ENCODE results near the gene PDZD4.

PDZD4 gene

DNA sequence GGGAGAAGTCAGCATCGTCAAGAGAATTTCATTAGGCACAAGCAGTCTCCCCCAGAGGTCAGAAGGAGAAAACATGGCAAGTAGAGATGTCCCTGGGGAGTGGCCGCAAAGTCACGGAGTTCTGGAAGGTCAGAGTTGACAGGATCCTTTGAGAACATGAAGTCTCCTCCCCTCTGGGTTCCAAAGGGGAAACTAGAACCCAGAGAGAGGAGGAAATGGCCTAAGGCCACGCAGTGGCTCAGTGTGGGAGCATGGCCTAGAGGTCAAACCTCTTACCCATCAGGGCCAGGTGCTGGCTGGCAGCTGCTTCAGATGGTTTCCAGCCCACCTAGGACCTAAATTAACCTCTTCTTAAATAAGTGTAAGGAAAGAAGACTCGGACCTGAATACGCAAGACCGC lies 37.1 kb downstream of the PDZD4 start:
- CTCF ChIA-PET = interaction anchor here (0.6 to 0.9 kb wide), 2 partner anchors 11 to 145 kb away, joined by 3 to 6 read pairs; no protein-coding TSS in a partner anchor
- DNase-seq (ENCODE audit: extremely low spot score) = no peak
- TF ChIP-seq ZNF384 (IDR thresholded peaks at IDR 0.05) = no peak
- no peak for TF ChIP-seq FOXK2 (IDR thresholded peaks at IDR 0.05)
- TF ChIP-seq LEF1 (IDR thresholded peaks at IDR 0.05; ENCODE audit: borderline replicate concordance) = no peak
- TF ChIP-seq BHLHE40 (IDR thresholded peaks at IDR 0.05; ENCODE audit: borderline replicate concordance) = no peak
- no peak for TF ChIP-seq ELF4 (IDR thresholded peaks at IDR 0.05)
- POLR2A ChIA-PET = interaction anchor here (1.2 to 1.7 kb wide), 2 partner anchors 13 kb away, joined by 3 to 11 read pairs; partner anchors contain the start of gene SRPK3

DNA sequence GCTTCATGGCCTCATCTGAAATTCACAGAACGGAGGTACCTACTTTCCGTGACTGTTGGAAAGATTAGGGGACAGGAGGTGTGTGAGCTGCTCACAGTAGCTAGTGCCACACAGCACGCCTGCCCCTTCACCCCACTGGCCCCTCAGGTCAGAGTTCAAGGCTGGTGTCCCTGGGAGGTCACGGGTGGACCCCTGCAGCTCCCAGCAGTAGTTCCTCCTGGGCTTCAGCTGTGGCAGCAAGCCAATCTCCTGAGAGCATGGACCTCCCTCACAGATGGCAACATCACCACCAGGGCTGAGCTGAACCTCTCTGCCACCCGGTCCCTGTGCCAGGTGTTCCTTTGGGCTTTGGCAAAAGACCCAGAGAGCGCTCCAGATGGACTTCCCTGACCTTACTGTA lies 38.0 kb downstream of the PDZD4 start:
- TF ChIP-seq SP1 (IDR thresholded peaks at IDR 0.05) (no peak), BHLHE40 (IDR thresholded peaks at IDR 0.05; ENCODE audit: borderline replicate concordance) (no peak), ARNT (IDR thresholded peaks at IDR 0.05) (no peak), FOXA1 (IDR thresholded peaks at IDR 0.05) (no peak), SUZ12 (IDR thresholded peaks at IDR 0.05) (no peak), NFRKB (IDR thresholded peaks at IDR 0.05) (no peak), ZNF384 (IDR thresholded peaks at IDR 0.05) (no peak), TARDBP (IDR thresholded peaks at IDR 0.05) (no peak), L3MBTL2 (conservative IDR thresholded peaks at IDR 0.05) (no peak), FOXK2 (IDR thresholded peaks at IDR 0.05) (no peak), ELF4 (IDR thresholded peaks at IDR 0.05) (no peak), LEF1 (IDR thresholded peaks at IDR 0.05; ENCODE audit: borderline replicate concordance) (no peak), HDGF (IDR thresholded peaks at IDR 0.05; ENCODE audit: borderline replicate concordance) (no peak), FOXM1 (IDR thresholded peaks at IDR 0.05; ENCODE audit: borderline replicate concordance) (no peak), CTBP1 (IDR thresholded peaks at IDR 0.05; ENCODE audit: borderline replicate concordance) (no peak)
- TF ChIP-seq, protein P1, sequence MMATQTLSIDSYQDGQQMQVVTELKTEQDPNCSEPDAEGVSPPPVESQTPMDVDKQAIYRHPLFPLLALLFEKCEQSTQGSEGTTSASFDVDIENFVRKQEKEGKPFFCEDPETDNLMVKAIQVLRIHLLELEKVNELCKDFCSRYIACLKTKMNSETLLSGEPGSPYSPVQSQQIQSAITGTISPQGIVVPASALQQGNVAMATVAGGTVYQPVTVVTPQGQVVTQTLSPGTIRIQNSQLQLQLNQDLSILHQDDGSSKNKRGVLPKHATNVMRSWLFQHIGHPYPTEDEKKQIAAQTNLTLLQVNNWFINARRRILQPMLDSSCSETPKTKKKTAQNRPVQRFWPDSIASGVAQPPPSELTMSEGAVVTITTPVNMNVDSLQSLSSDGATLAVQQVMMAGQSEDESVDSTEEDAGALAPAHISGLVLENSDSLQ (IDR thresholded peaks at IDR 0.05) = no peak
- DNase-seq (ENCODE audit: extremely low spot score) = no peak
- ChIA-PET POLR2A (no interaction called here), CTCF (interaction anchor here (0.7 kb wide), 1 partner anchor 27 kb away, joined by 3 read pairs; no protein-coding TSS in a partner anchor)

DNA sequence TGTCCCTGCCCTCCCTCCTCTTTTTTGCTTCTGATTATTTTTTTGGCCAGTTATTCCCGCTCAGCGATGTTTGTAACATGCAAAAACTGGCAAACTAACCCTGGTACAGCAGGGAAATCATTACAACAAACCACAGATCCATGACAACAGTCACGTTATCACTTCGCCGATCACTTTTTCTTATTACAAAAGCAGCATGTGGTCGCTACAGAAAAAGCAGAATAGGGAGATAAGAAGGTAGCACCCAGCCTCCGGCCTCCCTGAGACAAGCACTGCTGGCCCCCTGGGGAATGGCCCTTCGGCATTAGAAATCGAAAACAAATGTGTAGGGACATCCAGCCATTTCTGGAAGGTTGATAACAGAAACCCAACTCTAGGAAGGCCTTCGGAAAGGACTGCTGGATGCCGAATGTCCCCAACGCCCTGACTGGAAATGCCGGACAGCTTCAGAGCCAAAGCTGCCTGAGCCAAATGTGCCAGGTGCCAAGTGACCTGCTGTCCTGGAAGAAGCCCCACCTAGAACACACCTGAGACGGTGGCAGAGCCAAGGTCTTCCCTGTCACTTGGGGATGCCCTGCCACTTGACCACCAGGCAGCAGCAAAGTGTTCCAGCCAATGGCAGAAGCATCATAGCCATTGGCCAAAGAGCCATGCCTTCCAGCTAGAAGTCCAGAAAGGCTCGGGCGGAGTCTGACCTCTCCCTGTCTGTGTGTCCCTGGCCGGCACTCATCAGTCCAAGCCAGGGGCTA lies 39.1 kb downstream of the PDZD4 start:
- DNase-seq (ENCODE audit: extremely low spot score) = no peak
- CTCF ChIA-PET = interaction anchor here (0.7 kb wide), 1 partner anchor 26 kb away, joined by 3 read pairs; no protein-coding TSS in a partner anchor
- TF ChIP-seq ARNT (IDR thresholded peaks at IDR 0.05) (no peak), SP1 (IDR thresholded peaks at IDR 0.05) (no peak), HDGF (IDR thresholded peaks at IDR 0.05; ENCODE audit: borderline replicate concordance) (no peak), L3MBTL2 (conservative IDR thresholded peaks at IDR 0.05) (no peak), FOXA1 (IDR thresholded peaks at IDR 0.05) (no peak), ZNF384 (IDR thresholded peaks at IDR 0.05) (no peak), FOXK2 (IDR thresholded peaks at IDR 0.05) (no peak), SUZ12 (IDR thresholded peaks at IDR 0.05) (no peak), BHLHE40 (IDR thresholded peaks at IDR 0.05; ENCODE audit: borderline replicate concordance) (no peak), TARDBP (IDR thresholded peaks at IDR 0.05) (no peak), LEF1 (IDR thresholded peaks at IDR 0.05; ENCODE audit: borderline replicate concordance) (no peak)
- TF ChIP-seq, protein P1 (IDR thresholded peaks at IDR 0.05) = no peak
- POLR2A ChIA-PET = interaction anchor here (1.2 kb wide), 1 partner anchor 144 kb away, joined by 3 read pairs; the partner anchor contains the start of gene NAA10

DNA sequence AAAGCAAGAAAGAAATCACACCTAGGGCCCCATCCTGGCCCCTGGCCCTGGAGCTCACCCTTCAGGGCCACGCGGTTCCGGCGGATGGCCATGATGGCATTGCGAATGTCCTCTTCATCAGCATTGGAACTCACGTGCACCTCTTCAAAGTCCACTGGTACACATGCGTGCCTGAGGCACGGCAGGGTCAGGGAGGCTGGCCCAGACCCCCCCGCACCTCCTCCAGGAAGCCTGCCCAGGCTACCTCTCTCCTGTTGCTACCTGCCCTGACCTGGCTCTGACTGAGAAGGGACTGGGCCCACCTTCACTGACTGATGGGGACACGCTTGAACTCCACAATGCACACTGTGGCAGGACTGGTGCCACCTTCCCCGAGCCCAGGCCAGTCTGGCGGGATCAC lies 40.7 kb downstream of the PDZD4 start:
- DNase-seq (ENCODE audit: extremely low spot score) = no peak
- ChIA-PET POLR2A (no interaction called here), CTCF (no interaction called here)
- TF ChIP-seq ELF4 (IDR thresholded peaks at IDR 0.05) (no peak), NFRKB (IDR thresholded peaks at IDR 0.05) (no peak), HDGF (IDR thresholded peaks at IDR 0.05; ENCODE audit: borderline replicate concordance) (no peak), L3MBTL2 (conservative IDR thresholded peaks at IDR 0.05) (no peak), SP1 (IDR thresholded peaks at IDR 0.05) (no peak), FOXA1 (IDR thresholded peaks at IDR 0.05) (no peak), FOXK2 (IDR thresholded peaks at IDR 0.05) (no peak), ARNT (IDR thresholded peaks at IDR 0.05) (no peak)

DNA sequence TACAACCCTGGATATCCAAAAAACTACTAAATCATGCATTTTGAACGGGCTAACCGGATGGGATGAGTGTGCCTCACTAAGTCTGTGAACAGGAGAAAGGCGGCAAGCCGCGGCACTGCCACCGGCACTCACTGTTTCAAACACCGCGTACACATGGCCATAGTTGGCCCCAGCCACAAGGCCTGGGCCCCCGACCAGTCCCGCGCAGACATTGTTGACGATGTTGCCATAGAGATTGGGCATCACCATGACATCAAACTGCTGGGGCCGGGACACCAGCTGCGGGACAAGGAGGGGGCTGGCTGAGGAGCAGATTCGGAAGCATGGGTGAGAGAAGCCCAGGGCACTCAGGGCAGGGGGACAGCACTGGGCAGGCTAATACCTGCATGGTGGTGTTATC lies 43.7 kb downstream of the PDZD4 start:
- DNase-seq (ENCODE audit: extremely low spot score) = no peak
- CTCF ChIA-PET = no interaction called here
- POLR2A ChIA-PET = no interaction called here
- no peak for TF ChIP-seq FOXK2 (IDR thresholded peaks at IDR 0.05)
- TF ChIP-seq BHLHE40 (IDR thresholded peaks at IDR 0.05; ENCODE audit: borderline replicate concordance) = no peak
- TF ChIP-seq FOXM1 (IDR thresholded peaks at IDR 0.05; ENCODE audit: borderline replicate concordance) = no peak

DNA sequence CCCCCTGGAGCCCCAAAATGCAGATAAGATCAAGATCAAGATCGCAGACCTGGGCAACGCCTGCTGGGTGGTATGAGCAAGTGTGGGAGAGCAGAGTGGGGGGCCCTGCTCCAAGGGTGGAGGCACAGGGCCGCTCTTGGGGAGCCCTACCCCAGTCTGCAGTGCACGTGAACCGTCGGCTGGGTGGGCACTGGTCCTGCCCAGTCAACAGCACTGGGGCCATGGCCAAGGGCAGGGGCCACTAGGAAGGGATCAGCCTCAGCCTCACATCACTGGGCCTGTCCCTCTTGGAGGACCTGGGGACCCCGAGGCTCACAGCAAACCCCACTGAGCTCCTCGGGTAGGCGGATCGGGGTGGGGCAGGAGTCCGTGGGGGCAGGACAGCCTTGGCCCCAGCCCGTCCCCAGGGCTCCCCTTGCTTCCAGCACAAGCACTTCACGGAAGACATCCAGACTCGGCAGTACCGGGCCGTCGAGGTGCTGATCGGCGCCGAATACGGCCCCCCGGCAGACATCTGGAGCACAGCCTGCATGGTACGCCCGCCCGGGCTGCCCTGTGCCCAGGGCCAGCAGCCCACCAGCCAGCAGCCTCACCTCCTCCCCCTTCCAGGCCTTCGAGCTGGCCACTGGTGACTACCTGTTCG lies 45.9 kb downstream of the PDZD4 start:
- TF ChIP-seq ELF4 (IDR thresholded peaks at IDR 0.05) (no peak), NFRKB (IDR thresholded peaks at IDR 0.05) (no peak), CTBP1 (IDR thresholded peaks at IDR 0.05; ENCODE audit: borderline replicate concordance) (no peak), L3MBTL2 (conservative IDR thresholded peaks at IDR 0.05) (no peak), FOXK2 (IDR thresholded peaks at IDR 0.05) (no peak), FOXM1 (IDR thresholded peaks at IDR 0.05; ENCODE audit: borderline replicate concordance) (no peak), ZNF384 (IDR thresholded peaks at IDR 0.05) (no peak), BHLHE40 (IDR thresholded peaks at IDR 0.05; ENCODE audit: borderline replicate concordance) (no peak), HDGF (IDR thresholded peaks at IDR 0.05; ENCODE audit: borderline replicate concordance) (no peak), LEF1 (IDR thresholded peaks at IDR 0.05; ENCODE audit: borderline replicate concordance) (no peak), TARDBP (IDR thresholded peaks at IDR 0.05) (no peak), FOXA1 (IDR thresholded peaks at IDR 0.05) (no peak)
- TF ChIP-seq, protein P1 (IDR thresholded peaks at IDR 0.05) = no peak
- DNase-seq (ENCODE audit: extremely low spot score) = no peak
- CTCF ChIA-PET = no interaction called here
- POLR2A ChIA-PET = no interaction called here
